ENCODE data around the gene LNPK.
"Not testable (repeated sequence)": the region's sequence is repeated elsewhere in the genome, so short reads cannot be mapped to it uniquely, and the experiment has no call there.

Gene LNPK

DNA sequence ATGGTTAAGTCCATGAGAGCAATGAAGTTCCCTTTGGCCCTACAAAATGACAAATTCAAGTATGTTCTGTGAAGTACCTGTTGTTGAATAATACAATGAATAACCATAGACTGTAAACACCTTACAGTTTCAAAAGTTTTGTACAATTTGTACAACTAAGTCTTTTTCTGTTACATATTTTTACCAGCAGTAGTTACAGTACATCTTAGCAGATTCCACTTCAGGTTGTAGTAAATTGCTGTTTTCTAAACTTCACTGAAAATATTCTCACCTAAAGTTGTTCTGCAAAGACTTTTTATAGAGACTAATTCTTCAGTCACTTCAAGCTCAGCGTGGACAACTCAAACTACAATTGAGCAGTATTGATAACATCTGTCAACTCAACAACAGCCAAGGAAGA, 28.7 kb downstream of the LNPK start:
- DNase-seq (ENCODE audit: low read depth) = no peak
- TF ChIP-seq CTCF (conservative IDR thresholded peaks at IDR 0.05; ENCODE audit: low read length) = no peak
- H3K4me3 ChIP-seq (ENCODE audit: low read length) = no peak overlapping the region

DNA sequence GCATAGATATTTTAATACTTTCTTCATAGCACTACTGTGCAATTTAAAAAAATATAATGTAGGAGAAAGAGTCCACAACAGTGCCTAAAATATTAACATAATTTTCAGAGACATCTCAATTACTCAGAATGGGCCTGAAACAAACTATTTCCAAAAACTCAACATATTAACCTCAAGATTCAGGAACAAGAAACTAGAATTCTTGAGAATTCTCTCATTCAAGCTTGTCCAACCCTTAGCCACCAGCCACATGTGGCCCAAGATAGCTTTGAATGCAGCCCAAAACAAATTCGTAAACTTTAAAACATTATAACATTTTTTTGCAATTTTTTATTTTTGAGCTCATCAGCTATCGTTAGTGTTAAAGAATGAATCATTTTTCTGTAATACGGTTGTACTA, 35.2 kb downstream of the LNPK start:
- TF ChIP-seq CTCF (conservative IDR thresholded peaks at IDR 0.05; ENCODE audit: low read length) = no peak
- H3K4me3 ChIP-seq (ENCODE audit: low read length) = no peak overlapping the region
- DNase-seq (ENCODE audit: low read depth) = no peak

- no peak for TF ChIP-seq CTCF (conservative IDR thresholded peaks at IDR 0.05; ENCODE audit: low read length)
- no peak for DNase-seq (ENCODE audit: low read depth)
- no peak overlapping the region for H3K4me3 ChIP-seq (ENCODE audit: low read length)
Measured at GRCh38 chr2:175965773-175966172, 36.3 kb downstream of the LNPK start.

GRCh38 chr2:175964195-175964594, 37.9 kb downstream of the LNPK start:
- DNase-seq (ENCODE audit: low read depth) = no peak
- H3K4me3 ChIP-seq (ENCODE audit: low read length) = no peak overlapping the region
- no peak for TF ChIP-seq CTCF (conservative IDR thresholded peaks at IDR 0.05; ENCODE audit: low read length)

DNA sequence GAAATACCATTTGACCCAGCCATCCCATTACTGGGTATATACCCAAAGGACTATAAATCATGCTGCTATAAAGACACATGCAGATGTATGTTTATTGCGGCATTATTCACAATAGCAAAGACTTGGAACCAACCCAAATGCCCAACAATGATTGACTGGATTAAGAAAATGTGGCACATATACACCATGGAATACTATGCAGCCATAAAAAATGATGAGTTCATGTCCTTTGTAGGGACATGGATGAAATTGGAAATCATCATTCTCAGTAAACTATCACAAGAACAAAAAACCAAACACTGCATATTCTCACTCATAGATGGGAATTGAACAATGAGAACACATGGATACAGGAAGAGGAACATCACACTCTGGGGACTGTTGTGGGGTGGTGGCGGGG, 38.9 kb downstream of the LNPK start:
- not testable (repeated sequence) for DNase-seq (ENCODE audit: low read depth)

GRCh38 chr2:175957845-175958244, 44.2 kb downstream of the LNPK start:
- no peak for TF ChIP-seq CTCF (conservative IDR thresholded peaks at IDR 0.05; ENCODE audit: low read length)
- no peak overlapping the region for H3K4me3 ChIP-seq (ENCODE audit: low read length)
- DNase-seq (ENCODE audit: low read depth) = no peak

More for the DNA sequence above, 38.9 kb downstream of the LNPK start:
- H3K4me3 ChIP-seq (ENCODE audit: low read length) = not testable (repeated sequence)

- DNase-seq (ENCODE audit: low read depth) = no peak
Measured at GRCh38 chr2:175955136-175955535, 46.9 kb downstream of the LNPK start.

More at GRCh38 chr2:175955136-175955535, 46.9 kb downstream of the LNPK start:
- no peak overlapping the region for H3K4me3 ChIP-seq (ENCODE audit: low read length)
- TF ChIP-seq CTCF (conservative IDR thresholded peaks at IDR 0.05; ENCODE audit: low read length) = no peak

All from AG10803 (cell line).